ENCODE measurements around the gene YY1AP1. TPM values are rescaled to one million over a fixed set of nuclear protein-coding genes. Genes with fewer than 3 reads are reported as not detected.

The YY1AP1 gene
- total and polyA plus RNA-seq, 12 donors: 44.0 to 70.4 (median 57.6) TPM

GRCh38 chr1:155657463-155657862, 31.1 kb downstream of the YY1AP1 start:
- no peak for TF ChIP-seq CTCF (IDR thresholded peaks at IDR 0.05)
- TF ChIP-seq POLR2A (IDR thresholded peaks at IDR 0.05): no peak
- H3K4me1 ChIP-seq (replicated peaks in 1 of 2): no peaks in the 10 kb centered on the region
- H3K4me3 ChIP-seq: no peak overlapping the region
- no peak overlapping the region for H3K27ac ChIP-seq
- intact Hi-C loops (cut with DNase I): no loop called here
- H3K27me3 ChIP-seq: no peaks in the 10 kb centered on the region
- no peak for DNase-seq
- H3K9me3 ChIP-seq (replicated peaks in 1 of 3): no peaks in the 10 kb centered on the region
- peaks cover 0 to 40% of the 10 kb centered on the region in 2 donors for H3K36me3 ChIP-seq (replicated peaks in 1 of 2)
- 58 to 83% (median 72%) methylated on average over 2 of the region's 2 CpGs for WGBS, 4 donors

- TF ChIP-seq POLR2A (IDR thresholded peaks at IDR 0.05) (no peak), CTCF (IDR thresholded peaks at IDR 0.05) (no peak)
- H3K9me3 ChIP-seq (replicated peaks in 1 of 3): no peaks in the 10 kb centered on the region
- no peak overlapping the region for H3K4me3 ChIP-seq
- H3K27ac ChIP-seq: no peak overlapping the region
- intact Hi-C loops (cut with DNase I): no loop called here
- DNase-seq: no peak
- no peaks in the 10 kb centered on the region for H3K27me3 ChIP-seq
- no peaks in the 10 kb centered on the region for H3K36me3 ChIP-seq (replicated peaks in 1 of 2)
- peaks cover 0 to 12% of the 10 kb centered on the region in 2 donors for H3K4me1 ChIP-seq (replicated peaks in 1 of 2)
- 70 to 96% (median 84%) methylated on average over 3 of the region's 3 CpGs for WGBS, 4 donors
These were observed 35.6 kb downstream of the YY1AP1 start for GRCh38 chr1:155652951-155653350.

GRCh38 chr1:155651861-155652661, 36.5 kb downstream of the YY1AP1 start:
- peaks cover 0 to 12% of the 10 kb centered on the region in 2 donors for H3K4me1 ChIP-seq (replicated peaks in 1 of 2)
- no peaks in the 10 kb centered on the region for H3K27me3 ChIP-seq
- WGBS, 4 donors: 68 to 80% (median 72%) methylated on average over 3 of the region's 3 CpGs
- intact Hi-C loops (cut with DNase I): no loop called here
- no peak for DNase-seq
- H3K4me3 ChIP-seq: no peak overlapping the region
- peak overlapping the region in 1 of 5 donors; percentile 6 for H3K27ac ChIP-seq
- no peak for TF ChIP-seq CTCF (IDR thresholded peaks at IDR 0.05)
- TF ChIP-seq POLR2A (IDR thresholded peaks at IDR 0.05): no peak
- no peaks in the 10 kb centered on the region for H3K9me3 ChIP-seq (replicated peaks in 1 of 3)
- no peaks in the 10 kb centered on the region for H3K36me3 ChIP-seq (replicated peaks in 1 of 2)

GRCh38 chr1:155650231-155650757, 38.3 kb downstream of the YY1AP1 start:
- 90 to 95% (median 91%) methylated on average over 7 of the region's 7 CpGs for WGBS, 4 donors
- no peak overlapping the region for H3K27ac ChIP-seq
- H3K4me3 ChIP-seq: no peak overlapping the region
- TF ChIP-seq CTCF (IDR thresholded peaks at IDR 0.05) (no peak), POLR2A (IDR thresholded peaks at IDR 0.05) (no peak)
- no peaks in the 10 kb centered on the region for H3K36me3 ChIP-seq (replicated peaks in 1 of 2)
- no peaks in the 10 kb centered on the region for H3K9me3 ChIP-seq (replicated peaks in 1 of 3)
- DNase-seq: no peak
- no peaks in the 10 kb centered on the region for H3K27me3 ChIP-seq
- intact Hi-C loops (cut with DNase I): no loop called here
- H3K4me1 ChIP-seq (replicated peaks in 1 of 2): peaks cover 0 to 19% of the 10 kb centered on the region in 2 donors
